Activated CD8-positive, alpha-beta T cell treated with anti-CD3 and anti-CD28 coated beads for 36 hours (primary cell): ENCODE data around the gene CIAO3. TPM values are rescaled to one million over a fixed set of nuclear protein-coding genes. Genes with fewer than 3 reads are reported as not detected.

Experiments used
- ATAC-seq: fragments of 200-7000 bp; cut with Tn5 transposase; one replicate; pipeline ENCODE4 v1.10.0; 2021; ENCODE audit warnings: mild to moderate bottlenecking, moderate library complexity
- CTCF ChIA-PET: fragments of 350-600 bp; sonication (Branson Sonifier 250); formaldehyde crosslinking; loops from one replicate; lab custom pipeline; 2021; ENCODE audit warnings: antibody characterized with exemption; lab: Charles Lee
- POLR2A ChIA-PET: fragments of 350-600 bp; sonication (Branson Sonifier 250); formaldehyde crosslinking; loops from one replicate; lab custom pipeline; 2021; ENCODE audit warnings: antibody characterized with exemption; lab: Charles Lee
- DNase-seq: peaks from one replicate; pipeline ENCODE4 v3.0.0-alpha.2; 2020
- H3K27ac Mint-ChIP-seq: one replicate; pipeline ENCODE4 v1.8.0; 2021; ENCODE audit warnings: mild to moderate bottlenecking, mixed read lengths
- H3K27me3 Mint-ChIP-seq: one replicate; pipeline ENCODE4 v1.8.0; 2021; ENCODE audit warnings: mixed read lengths
- H3K36me3 Mint-ChIP-seq: one replicate; pipeline ENCODE4 v1.8.0; 2021; ENCODE audit warnings: low read depth, mixed read lengths
- H3K4me1 Mint-ChIP-seq: one replicate; pipeline ENCODE4 v1.8.0; 2021; ENCODE audit warnings: low read depth, mixed read lengths
- H3K4me3 Mint-ChIP-seq: one replicate; pipeline ENCODE4 v1.8.0; 2021; ENCODE audit warnings: mild to moderate bottlenecking, moderate library complexity, mixed read lengths
- H3K9me3 Mint-ChIP-seq: one replicate; pipeline ENCODE4 v1.8.0; 2021; ENCODE audit warnings: mixed read lengths
- CTCF ChIP-seq: fragments of 200-600 bp; IDR thresholded peaks from one replicate; pipeline ENCODE4 v1.8.0; 2022; ENCODE audit warnings: antibody characterized with exemption, mild to moderate bottlenecking
- intact Hi-C: fragments of 100-400 bp; cut with micrococcal nuclease; formaldehyde crosslinking; loops from one replicate; pipeline ENCODE4 v1.10.0; 2022
- total RNA-seq, 2 experiments: library from RNA; stranded (reverse); gene quantifications; one replicate each; pipeline ENCODE4 v1.2.3, GENCODE V29; 2021

CIAO3 gene
- total RNA-seq, 2 experiments from 2014 or later, result 21.3 to 25.0 TPM

GRCh38 chr16:726438-727290 lies 14.1 kb downstream of the CIAO3 start, which contains the start of the genes CCDC78 and HAGHL:
Gene CCDC78, minus strand, starts transcription at chr16:726443. Its CDS starts 76 bp downstream, at chr16:726367.
Gene HAGHL, plus strand, starts transcription at chr16:727106. Its CDS starts 404 bp downstream, at chr16:727510.
- H3K4me1 Mint-ChIP-seq, result peaks cover 5% of the 10 kb centered on the region
- CTCF ChIA-PET, result interaction anchor here (2.6 to 19.6 kb wide), 2 partner anchors 15 to 59 kb away, joined by 9 to 207 read pairs; partner anchors contain the start of gene METRN
- H3K36me3 Mint-ChIP-seq, result no peaks in the 10 kb centered on the region
- no peak for TF ChIP-seq CTCF
- DNase-seq (peak; percentile 74), ATAC-seq (peak; percentile 52)
- peak within 1 kb of the TSS; percentile 38 for H3K27ac Mint-ChIP-seq
- H3K27me3 Mint-ChIP-seq, result no peaks in the 10 kb centered on the region
- intact Hi-C loops, result no loop called here
- POLR2A ChIA-PET, result interaction anchor here (0.6 to 8.1 kb wide), 6 partner anchors 7 to 57 kb away, joined by 3 to 84 read pairs (median 11); partner anchors contain the start of genes ANTKMT, CIAO3 and METRN
- H3K4me3 Mint-ChIP-seq, result peak within 1 kb of the TSS; percentile 71
- H3K9me3 Mint-ChIP-seq, result no peaks in the 10 kb centered on the region

GRCh38 chr16:726188-726437 lies 14.7 kb downstream of the CIAO3 start:
- ChIA-PET CTCF (interaction anchor here (2.6 to 19.6 kb wide), 2 partner anchors 14 to 60 kb away, joined by 9 to 207 read pairs; partner anchors contain the start of gene METRN), POLR2A (interaction anchor here (0.6 to 8.1 kb wide), 6 partner anchors 11 to 80 kb away, joined by 3 to 84 read pairs (median 6); partner anchors contain the start of genes CIAO3 and METRN)
- H3K27ac Mint-ChIP-seq, result no peak overlapping the region
- TF ChIP-seq CTCF, result no peak
- DNase-seq, result no peak
- no peaks in the 10 kb centered on the region for H3K27me3 Mint-ChIP-seq
- peak overlapping the region; percentile 71 for H3K4me3 Mint-ChIP-seq
- no peaks in the 10 kb centered on the region for H3K36me3 Mint-ChIP-seq
- no peaks in the 10 kb centered on the region for H3K9me3 Mint-ChIP-seq
- intact Hi-C loops, result no loop called here
- H3K4me1 Mint-ChIP-seq, result peaks cover 5% of the 10 kb centered on the region
- ATAC-seq, result no peak

GRCh38 chr16:725463-726187 lies 15.2 kb downstream of the CIAO3 start:
- ChIA-PET POLR2A (interaction anchor here (0.6 to 8.1 kb wide), 8 partner anchors 10 to 81 kb away, joined by 3 to 84 read pairs (median 4); partner anchors contain the start of genes CIAO3 and METRN), CTCF (interaction anchor here (0.7 to 19.6 kb wide), 4 partner anchors 14 to 60 kb away, joined by 3 to 207 read pairs (median 8); partner anchors contain the start of genes CIAO3 and METRN)
- Mint-ChIP-seq H3K27me3 (no peaks in the 10 kb centered on the region), H3K4me3 (no peak overlapping the region), H3K27ac (no peak overlapping the region), H3K4me1 (peaks cover 5% of the 10 kb centered on the region), H3K9me3 (no peaks in the 10 kb centered on the region), H3K36me3 (no peaks in the 10 kb centered on the region)
- DNase-seq, result no peak
- no peak for TF ChIP-seq CTCF
- ATAC-seq, result no peak
- intact Hi-C loops, result no loop called here

GRCh38 chr16:725041-725376 lies 15.8 kb downstream of the CIAO3 start:
- H3K36me3 Mint-ChIP-seq, result no peaks in the 10 kb centered on the region
- DNase-seq (no peak), ATAC-seq (no peak)
- H3K4me1 Mint-ChIP-seq, result peaks cover 8% of the 10 kb centered on the region
- no peaks in the 10 kb centered on the region for H3K9me3 Mint-ChIP-seq
- H3K27me3 Mint-ChIP-seq, result no peaks in the 10 kb centered on the region
- H3K27ac Mint-ChIP-seq, result no peak overlapping the region
- ChIA-PET CTCF (interaction anchor here (0.7 to 19.6 kb wide), 4 partner anchors 13 to 61 kb away, joined by 3 to 207 read pairs (median 8); partner anchors contain the start of genes CIAO3 and METRN), POLR2A (interaction anchor here (0.6 to 8.1 kb wide), 6 partner anchors 10 to 86 kb away, joined by 3 to 84 read pairs (median 7); partner anchors contain the start of genes CIAO3 and METRN)
- intact Hi-C loops, result no loop called here
- TF ChIP-seq CTCF, result no peak
- no peak overlapping the region for H3K4me3 Mint-ChIP-seq
